Fibroblast of pulmonary artery (primary cell): Measurements from ENCODE around the gene TTI1.
A peak's percentile ranks its signal among the peaks of the same experiment; 100 is the strongest.

Experiments used
- DNase-seq: peaks from one replicate; pipeline ENCODE4 v3.0.0-alpha.2; 2010; ENCODE audit warnings: low read depth
- H3K4me3 ChIP-seq: replicated peaks from 2 replicates; pipeline ENCODE4 v1.5.1; 2011; ENCODE audit warnings: low read depth, mild to moderate bottlenecking, control low read depth, low read length, moderate library complexity
- TF ChIP-seq, protein P1 (sequence below): IDR thresholded peaks from 2 replicates; pipeline ENCODE4 v1.5.1; 2011; ENCODE audit warnings: mild to moderate bottlenecking, control low read depth, low read length, inconsistent platforms; ENCODE audit errors: missing control alignments

The TTI1 gene

DNA sequence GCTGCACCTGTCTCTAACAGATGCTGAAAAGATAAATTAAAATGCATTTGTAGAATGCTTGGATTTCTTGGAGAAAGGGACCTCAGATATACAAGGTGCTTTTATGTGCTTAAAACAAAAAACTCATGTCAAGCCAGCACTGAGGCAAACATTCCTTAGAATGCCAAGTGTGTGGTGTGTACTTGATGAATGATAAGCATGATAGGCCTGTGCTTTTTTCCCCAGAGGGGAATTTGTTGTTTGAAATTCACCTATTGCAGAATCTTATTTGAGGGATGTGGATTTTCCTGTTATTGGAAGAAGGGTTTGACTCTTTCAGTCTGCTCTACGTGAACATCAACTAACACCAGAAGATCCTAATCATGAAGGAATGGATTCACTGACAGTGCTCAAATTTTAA lies 28.8 kb downstream of the TTI1 start:
- H3K4me3 ChIP-seq, result no peak overlapping the region
- TF ChIP-seq, protein P1, sequence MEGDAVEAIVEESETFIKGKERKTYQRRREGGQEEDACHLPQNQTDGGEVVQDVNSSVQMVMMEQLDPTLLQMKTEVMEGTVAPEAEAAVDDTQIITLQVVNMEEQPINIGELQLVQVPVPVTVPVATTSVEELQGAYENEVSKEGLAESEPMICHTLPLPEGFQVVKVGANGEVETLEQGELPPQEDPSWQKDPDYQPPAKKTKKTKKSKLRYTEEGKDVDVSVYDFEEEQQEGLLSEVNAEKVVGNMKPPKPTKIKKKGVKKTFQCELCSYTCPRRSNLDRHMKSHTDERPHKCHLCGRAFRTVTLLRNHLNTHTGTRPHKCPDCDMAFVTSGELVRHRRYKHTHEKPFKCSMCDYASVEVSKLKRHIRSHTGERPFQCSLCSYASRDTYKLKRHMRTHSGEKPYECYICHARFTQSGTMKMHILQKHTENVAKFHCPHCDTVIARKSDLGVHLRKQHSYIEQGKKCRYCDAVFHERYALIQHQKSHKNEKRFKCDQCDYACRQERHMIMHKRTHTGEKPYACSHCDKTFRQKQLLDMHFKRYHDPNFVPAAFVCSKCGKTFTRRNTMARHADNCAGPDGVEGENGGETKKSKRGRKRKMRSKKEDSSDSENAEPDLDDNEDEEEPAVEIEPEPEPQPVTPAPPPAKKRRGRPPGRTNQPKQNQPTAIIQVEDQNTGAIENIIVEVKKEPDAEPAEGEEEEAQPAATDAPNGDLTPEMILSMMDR, result no peak
- DNase-seq, result no peak

DNA sequence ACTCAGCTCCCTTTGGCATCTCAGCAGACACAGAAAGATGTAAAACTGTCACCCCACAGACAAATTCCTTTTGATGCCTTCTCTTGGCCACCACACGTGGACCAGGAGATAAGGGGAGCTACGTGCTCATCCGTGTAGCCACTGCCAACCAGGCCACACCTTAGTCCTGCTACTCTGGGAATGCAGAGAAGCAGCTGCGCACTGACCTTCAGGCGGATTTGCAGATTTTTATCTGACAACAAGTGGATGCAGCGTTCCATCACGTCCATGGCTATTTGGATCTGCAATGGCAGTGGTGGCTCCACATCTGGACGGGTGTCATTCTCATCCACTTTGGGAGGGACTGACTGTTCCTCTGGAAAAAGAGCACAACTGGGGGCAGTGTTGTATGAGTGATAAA lies 30.8 kb downstream of the TTI1 start:
- DNase-seq, result no peak
- no peak overlapping the region for H3K4me3 ChIP-seq
- TF ChIP-seq, protein P1, result no peak

DNA sequence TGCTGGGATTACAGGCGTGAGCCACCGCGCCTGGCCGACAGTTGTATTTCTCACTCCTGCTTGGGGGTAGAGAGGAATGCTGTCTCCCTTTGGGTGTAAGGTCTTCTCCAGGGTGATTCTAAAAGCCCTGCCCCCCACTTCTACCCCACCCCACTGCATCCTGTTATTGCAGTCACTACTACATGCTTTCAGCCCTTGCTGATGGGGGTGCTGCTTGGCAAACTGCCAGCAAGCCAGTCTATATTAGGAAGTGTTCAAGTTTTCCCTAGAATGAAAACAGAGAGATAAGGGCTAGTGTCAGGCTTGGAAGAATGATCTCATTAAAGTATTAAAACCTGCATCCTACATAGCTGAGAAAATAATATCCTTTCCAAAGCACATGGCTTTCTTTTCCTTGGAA lies 31.3 kb downstream of the TTI1 start:
- DNase-seq, result peak; percentile 54
- no peak overlapping the region for H3K4me3 ChIP-seq
- TF ChIP-seq, protein P1, result no peak

DNA sequence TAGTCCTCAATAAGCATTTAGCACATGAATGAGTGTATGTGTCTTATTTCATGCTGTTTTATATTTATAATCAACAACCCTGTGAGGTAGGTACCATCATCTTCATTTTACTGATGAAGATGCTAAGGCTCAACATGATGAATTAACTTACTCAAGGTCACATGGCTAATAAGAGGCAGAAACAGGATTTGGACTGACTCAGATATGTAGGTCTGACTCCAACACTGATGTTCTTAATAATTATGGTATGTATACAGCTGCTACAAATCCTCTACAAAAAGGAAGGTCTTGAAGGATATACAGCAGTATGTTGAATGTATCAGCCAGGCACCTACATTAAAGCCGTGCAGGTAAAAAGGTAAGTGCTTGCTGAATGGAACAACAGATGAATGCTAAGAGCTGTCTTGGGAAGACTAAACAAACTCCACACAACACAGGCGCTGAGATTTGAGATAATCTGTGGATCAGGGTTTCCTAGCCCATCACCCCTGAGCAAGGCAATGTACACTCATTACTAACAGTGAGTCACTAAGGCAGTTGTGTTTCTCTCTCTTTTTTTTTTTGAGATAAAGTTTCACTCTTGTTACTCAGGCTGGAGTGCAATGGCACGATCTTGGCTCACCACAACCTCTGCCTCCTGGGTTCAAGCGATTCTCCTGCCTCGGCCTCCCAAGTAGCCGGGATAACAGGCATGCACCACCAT lies 31.9 kb downstream of the TTI1 start:
- no peak overlapping the region for H3K4me3 ChIP-seq
- TF ChIP-seq, protein P1, result no peak
- DNase-seq, result peak; percentile 65

DNA sequence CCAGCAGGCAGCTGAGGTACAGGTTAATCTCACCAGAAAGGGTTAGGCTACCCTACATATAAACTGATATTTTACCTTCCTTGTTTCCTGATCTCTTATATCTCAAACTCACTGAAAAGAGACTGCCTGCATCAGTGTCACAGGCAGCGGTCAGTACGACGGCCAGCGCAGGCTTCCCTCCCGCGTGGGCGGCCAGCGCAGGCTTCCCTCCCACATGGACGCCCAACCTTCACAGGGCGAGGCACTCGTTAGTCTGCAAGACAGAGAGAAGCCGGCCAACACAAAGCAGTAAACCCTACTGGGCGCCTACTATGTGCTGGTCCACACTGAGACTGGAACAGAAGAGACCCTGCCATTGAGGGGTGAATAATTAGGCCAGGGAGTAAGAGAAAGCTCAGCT lies 33.0 kb downstream of the TTI1 start:
- no peak for DNase-seq
- TF ChIP-seq, protein P1, result no peak
- no peak overlapping the region for H3K4me3 ChIP-seq

DNA sequence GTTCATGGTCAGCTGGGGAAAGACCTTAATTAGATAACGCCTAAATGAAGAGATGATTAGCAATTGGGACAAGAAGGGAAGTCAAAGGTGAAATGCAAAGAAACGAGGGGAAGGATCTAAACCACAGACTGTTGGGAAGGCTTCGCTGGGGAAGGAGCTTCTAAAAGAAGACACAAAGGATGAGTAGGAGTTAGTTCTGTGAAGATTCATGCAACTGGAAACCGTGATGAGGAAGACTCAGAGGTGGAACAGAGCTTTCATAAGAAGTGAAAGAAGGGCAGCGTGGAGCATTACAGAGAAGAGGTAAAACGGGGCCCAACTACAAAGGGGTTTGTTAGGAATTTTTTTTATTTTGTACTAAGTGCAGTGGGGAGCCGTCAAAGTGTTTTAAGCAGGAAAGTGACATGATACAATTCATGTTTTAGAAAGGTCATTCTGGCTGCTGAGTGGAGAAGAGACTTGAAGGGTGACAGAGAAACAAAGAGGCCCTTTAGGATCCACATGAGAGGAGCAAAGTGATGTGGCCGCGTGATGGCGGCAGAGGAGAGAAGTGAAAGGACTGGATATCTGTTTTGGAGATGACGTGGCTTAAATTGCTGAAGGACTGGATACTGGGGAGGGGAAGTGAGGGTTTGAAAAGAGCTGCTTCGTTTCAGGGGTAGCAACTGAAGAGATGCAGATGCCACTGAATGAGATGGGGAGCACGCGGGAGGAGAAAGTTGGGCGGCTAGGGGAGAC lies 33.6 kb downstream of the TTI1 start:
- no peak for DNase-seq

More for the DNA sequence above, 33.6 kb downstream of the TTI1 start:
- H3K4me3 ChIP-seq, result no peak overlapping the region
- TF ChIP-seq, protein P1, result no peak
